Right lobe of liver (tissue), 4 donors: Measurements from ENCODE around the gene CYGB.

Experiments
- POLR2A ChIP-seq: fragments of 450-650 bp; IDR thresholded peaks from one replicate; pipeline ENCODE4 v1.6.1; 2017; ENCODE audit warnings: antibody characterized with exemption, mild to moderate bottlenecking
- TF ChIP-seq, protein P1 (sequence below), 4 donors: fragments of 200-600 bp in 3 of 4; fragments of 450-650 bp in 1 of 4; IDR thresholded peaks; one replicate each; pipeline versions ENCODE4 v1.5.1 to v1.8.0; 2016 to 2022; ENCODE audit warnings: antibody characterized with exemption in 4 of 4, mild to moderate bottlenecking in 2 of 4
- donor health status: DM: no; HTN: no; CAD: no.
- donor health status: DM: no; HTN: no; CAD: no.
- donor health status: DM: no; HTN: yes; CAD: no.

GRCh38 chr17:76548378-76549214 is 11.1 kb upstream of the CYGB start:
- TF ChIP-seq, protein P1, sequence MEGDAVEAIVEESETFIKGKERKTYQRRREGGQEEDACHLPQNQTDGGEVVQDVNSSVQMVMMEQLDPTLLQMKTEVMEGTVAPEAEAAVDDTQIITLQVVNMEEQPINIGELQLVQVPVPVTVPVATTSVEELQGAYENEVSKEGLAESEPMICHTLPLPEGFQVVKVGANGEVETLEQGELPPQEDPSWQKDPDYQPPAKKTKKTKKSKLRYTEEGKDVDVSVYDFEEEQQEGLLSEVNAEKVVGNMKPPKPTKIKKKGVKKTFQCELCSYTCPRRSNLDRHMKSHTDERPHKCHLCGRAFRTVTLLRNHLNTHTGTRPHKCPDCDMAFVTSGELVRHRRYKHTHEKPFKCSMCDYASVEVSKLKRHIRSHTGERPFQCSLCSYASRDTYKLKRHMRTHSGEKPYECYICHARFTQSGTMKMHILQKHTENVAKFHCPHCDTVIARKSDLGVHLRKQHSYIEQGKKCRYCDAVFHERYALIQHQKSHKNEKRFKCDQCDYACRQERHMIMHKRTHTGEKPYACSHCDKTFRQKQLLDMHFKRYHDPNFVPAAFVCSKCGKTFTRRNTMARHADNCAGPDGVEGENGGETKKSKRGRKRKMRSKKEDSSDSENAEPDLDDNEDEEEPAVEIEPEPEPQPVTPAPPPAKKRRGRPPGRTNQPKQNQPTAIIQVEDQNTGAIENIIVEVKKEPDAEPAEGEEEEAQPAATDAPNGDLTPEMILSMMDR (IDR thresholded peaks at IDR 0.05) = no peak
- no peak for TF ChIP-seq POLR2A
